OCI-LY7 (cell line): ENCODE data around the gene H2BK1.

ENCODE experiments used
- EZH2phosphoT487 ChIP-seq: fragments of 200-600 bp; sonication (generic); IDR thresholded peaks from 2 replicates; pipeline ENCODE4 v1.6.1; 2018; ENCODE audit warnings: low read depth, borderline replicate concordance, mild to moderate bottlenecking, mixed run types, antibody characterized with exemption, low read length, moderate library complexity, mixed read lengths
- TF ChIP-seq, protein P1 (sequence below): fragments of 200-600 bp; sonication (generic); conservative IDR thresholded peaks from 2 replicates; pipeline ENCODE4 v1.5.1; 2014; ENCODE audit warnings: mild to moderate bottlenecking, antibody characterized with exemption, low read length, moderate library complexity, mixed read lengths

DNA sequence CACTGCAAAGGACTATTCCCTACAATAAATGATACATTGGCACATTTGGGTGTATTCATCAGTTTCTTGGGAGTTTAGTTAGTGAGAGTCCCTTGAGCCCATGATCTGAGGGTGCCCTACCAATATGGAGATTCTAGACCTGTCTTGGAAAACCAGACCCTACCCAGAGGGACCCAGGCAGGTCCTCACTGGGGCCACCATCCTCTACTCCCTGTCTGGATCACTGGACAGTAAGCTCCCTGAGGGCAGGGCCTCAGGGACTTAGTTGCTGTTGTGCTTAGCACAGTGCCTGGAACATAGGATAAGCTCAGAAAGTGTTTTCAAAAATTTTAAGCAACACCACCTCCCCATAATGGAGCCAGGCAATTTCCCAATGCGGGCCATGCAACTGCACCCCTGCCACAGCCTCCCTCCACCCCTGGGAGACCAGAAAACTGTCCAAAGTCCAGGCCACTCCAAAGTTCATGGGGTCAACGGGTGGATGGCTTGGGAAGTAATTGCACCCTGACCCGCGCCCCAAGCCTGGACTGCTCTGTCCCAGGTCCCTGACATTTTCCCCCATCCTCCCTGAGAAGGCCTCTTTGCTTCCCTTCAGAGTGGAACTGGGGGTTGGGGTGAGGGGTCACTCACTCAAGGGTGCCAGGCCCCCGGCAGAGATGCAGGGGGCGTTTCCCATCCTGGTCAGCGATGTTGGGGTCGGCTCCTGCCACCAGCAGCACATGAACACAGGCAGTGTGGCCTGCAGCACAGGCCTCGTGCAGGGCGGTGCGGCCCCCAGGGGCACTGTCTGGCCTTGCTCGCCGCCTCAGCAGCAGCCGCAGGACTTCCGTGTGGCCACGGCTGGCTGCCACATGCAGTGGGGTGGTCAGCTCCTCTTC is 24.3 kb downstream of the H2BK1 start:
- TF ChIP-seq, protein P1, sequence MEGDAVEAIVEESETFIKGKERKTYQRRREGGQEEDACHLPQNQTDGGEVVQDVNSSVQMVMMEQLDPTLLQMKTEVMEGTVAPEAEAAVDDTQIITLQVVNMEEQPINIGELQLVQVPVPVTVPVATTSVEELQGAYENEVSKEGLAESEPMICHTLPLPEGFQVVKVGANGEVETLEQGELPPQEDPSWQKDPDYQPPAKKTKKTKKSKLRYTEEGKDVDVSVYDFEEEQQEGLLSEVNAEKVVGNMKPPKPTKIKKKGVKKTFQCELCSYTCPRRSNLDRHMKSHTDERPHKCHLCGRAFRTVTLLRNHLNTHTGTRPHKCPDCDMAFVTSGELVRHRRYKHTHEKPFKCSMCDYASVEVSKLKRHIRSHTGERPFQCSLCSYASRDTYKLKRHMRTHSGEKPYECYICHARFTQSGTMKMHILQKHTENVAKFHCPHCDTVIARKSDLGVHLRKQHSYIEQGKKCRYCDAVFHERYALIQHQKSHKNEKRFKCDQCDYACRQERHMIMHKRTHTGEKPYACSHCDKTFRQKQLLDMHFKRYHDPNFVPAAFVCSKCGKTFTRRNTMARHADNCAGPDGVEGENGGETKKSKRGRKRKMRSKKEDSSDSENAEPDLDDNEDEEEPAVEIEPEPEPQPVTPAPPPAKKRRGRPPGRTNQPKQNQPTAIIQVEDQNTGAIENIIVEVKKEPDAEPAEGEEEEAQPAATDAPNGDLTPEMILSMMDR = no peak
- no peak for TF ChIP-seq EZH2phosphoT487
